ENCODE measurements around the gene AQP6. TPM values are rescaled to one million over a fixed set of nuclear protein-coding genes. Genes with fewer than 3 reads are reported as not detected.

AQP6 gene
- total and polyA plus RNA-seq, 8 donors: 0.06 to 0.31 (median 0.14) TPM; not detected in 4

DNA sequence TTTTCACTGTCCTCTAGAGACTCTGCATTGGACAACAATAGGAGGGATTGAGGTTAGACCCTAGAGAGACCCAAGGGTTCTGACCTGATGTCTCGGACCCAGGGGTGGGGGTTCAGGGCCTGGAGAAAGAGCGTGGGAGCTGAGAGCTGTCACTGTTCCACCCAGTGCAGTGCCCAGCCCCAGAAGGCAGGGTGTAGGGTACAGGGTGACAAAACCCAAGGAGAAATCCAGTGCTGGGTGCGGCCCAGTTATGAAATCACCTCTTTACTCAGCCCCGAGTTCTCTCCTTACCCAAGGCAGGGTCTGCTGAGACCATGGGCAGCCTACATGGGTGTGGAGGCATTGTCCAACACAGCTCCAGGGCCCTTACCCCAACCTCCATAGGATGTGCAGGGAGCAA, 19.6 kb upstream of the AQP6 start:
- no peak overlapping the region for H3K27ac ChIP-seq
- intact Hi-C loops (cut with DNase I): no loop called here
- peak in 2 of 6 donors; percentile 25 to 34 for DNase-seq
- H3K4me1 ChIP-seq: no peaks in the 10 kb centered on the region
- WGBS, 2 donors: 88 to 98% methylated on average over 4 of the region's 4 CpGs
- no peaks in the 10 kb centered on the region for H3K9me3 ChIP-seq
- peak in 1 of 4 donors; percentile 14 for ATAC-seq
- H3K36me3 ChIP-seq: no peaks in the 10 kb centered on the region
- no peak for TF ChIP-seq CTCF (IDR thresholded peaks at IDR 0.05)
- no peak for FAIRE-seq
- H3K4me3 ChIP-seq: no peak overlapping the region
- no peaks in the 10 kb centered on the region for H3K27me3 ChIP-seq

DNA sequence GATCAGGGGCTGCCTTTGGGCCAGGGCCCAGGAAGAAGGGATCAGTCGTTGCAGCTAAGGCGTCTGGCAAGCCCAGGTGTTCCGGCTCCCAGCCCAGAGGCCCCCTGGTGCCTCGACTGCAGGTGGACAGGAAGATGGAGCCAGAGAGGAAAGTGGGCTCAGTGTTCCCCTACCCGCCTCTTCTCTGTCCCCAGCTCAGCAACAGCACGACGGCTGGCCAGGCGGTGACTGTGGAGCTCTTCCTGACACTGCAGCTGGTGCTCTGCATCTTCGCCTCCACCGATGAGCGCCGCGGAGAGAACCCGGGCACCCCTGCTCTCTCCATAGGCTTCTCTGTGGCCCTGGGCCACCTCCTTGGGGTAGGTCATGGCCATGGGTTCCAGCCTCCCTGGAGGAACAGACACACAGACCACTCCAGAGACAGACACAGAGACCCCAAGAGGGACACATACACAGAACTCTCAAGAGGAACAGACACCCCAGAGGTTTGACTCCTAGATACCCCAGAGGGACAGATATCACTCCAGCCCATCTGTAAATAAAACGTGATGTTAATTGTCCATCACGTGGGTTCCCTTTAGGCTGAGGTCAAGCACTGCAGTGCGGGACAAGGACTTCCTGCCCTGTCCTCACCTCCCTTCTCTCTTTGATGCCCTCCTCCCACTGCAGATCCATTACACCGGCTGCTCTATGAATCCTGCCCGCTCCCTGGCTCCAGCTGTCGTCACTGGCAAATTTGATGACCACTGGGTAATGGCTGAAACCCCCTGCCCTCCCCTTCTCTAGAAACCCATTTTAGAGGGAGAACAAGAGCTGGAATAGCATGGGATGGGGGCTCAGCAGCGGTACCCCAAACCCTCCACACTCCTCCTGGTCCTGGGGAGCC, 18.5 kb upstream of the AQP6 start:
- 73 to 79% methylated on average over 21 of the region's 21 CpGs for WGBS, 2 donors
- peaks cover 0 to 4% (median 0%) of the 10 kb centered on the region in 4 donors for H3K27me3 ChIP-seq
- no peak for ATAC-seq
- no peak overlapping the region for H3K4me3 ChIP-seq
- TF ChIP-seq CTCF (IDR thresholded peaks at IDR 0.05): no peak
- no peak overlapping the region for H3K27ac ChIP-seq
- H3K36me3 ChIP-seq: no peaks in the 10 kb centered on the region
- H3K9me3 ChIP-seq: no peaks in the 10 kb centered on the region
- intact Hi-C loops (cut with DNase I): no loop called here
- peak in 2 of 6 donors; percentile 42 for DNase-seq
- FAIRE-seq: no peak
- H3K4me1 ChIP-seq: no peaks in the 10 kb centered on the region

- no peak for TF ChIP-seq CTCF (IDR thresholded peaks at IDR 0.05)
- H3K4me1 ChIP-seq: no peaks in the 10 kb centered on the region
- H3K9me3 ChIP-seq: no peaks in the 10 kb centered on the region
- peaks cover 0 to 4% (median 0%) of the 10 kb centered on the region in 4 donors for H3K27me3 ChIP-seq
- no peak overlapping the region for H3K4me3 ChIP-seq
- no peak overlapping the region for H3K27ac ChIP-seq
- FAIRE-seq: no peak
- DNase-seq: peak in 2 of 6 donors; percentile 47 to 57
- no peak for ATAC-seq
- intact Hi-C loops (cut with DNase I): no loop called here
- no peaks in the 10 kb centered on the region for H3K36me3 ChIP-seq
- WGBS, 2 donors: 54 to 63% methylated on average over 52 to 53 of the region's 53 CpGs
Measured at GRCh38 chr12:49954863-49955830, 17.6 kb upstream of the AQP6 start.

- Histone ChIP-seq H3K4me3 (no peak overlapping the region), H3K27me3 (peaks cover 0 to 8% (median 0%) of the 10 kb centered on the region in 4 donors), H3K9me3 (no peaks in the 10 kb centered on the region), H3K27ac (no peak overlapping the region), H3K4me1 (no peaks in the 10 kb centered on the region), H3K36me3 (no peaks in the 10 kb centered on the region)
- no peak for TF ChIP-seq CTCF (IDR thresholded peaks at IDR 0.05)
- WGBS, 2 donors: 65 to 68% methylated on average over 13 of the region's 13 CpGs
- FAIRE-seq (no peak), ATAC-seq (no peak), DNase-seq (peak in 1 of 6 donors; percentile 16)
- intact Hi-C loops (cut with DNase I): no loop called here
Measured at GRCh38 chr12:49955899-49956662, 16.7 kb upstream of the AQP6 start.
